Mesenchymal stem cell (in vitro differentiated cells and primary cell): ENCODE measurements around the gene ALAD.
A peak's percentile ranks its signal among the peaks of the same experiment; 100 is the strongest.

Experiments
- DNase-seq: peaks from one replicate; pipeline ENCODE4 v3.0.0-alpha.2; 2013
- H2AFZ ChIP-seq: one replicate; pipeline ENCODE4 v1.6.1; 2013; ENCODE audit warnings: low read depth, mild to moderate bottlenecking, control low read depth, inconsistent platforms, low read length, moderate library complexity
- H2AK5ac ChIP-seq: 2 replicates; pipeline ENCODE4 v1.6.1; 2013; ENCODE audit warnings: low read length, moderate library complexity, mild to moderate bottlenecking, inconsistent platforms; ENCODE audit not compliant: severe bottlenecking
- H2BK120ac ChIP-seq: one replicate; pipeline ENCODE4 v1.6.1; 2013; ENCODE audit warnings: low read depth, mild to moderate bottlenecking, inconsistent platforms, low read length, moderate library complexity
- H2BK12ac ChIP-seq, 2 experiments: one replicate each; pipeline ENCODE4 v1.6.1; 2013; ENCODE audit warnings: inconsistent platforms in 2 of 2, low read length in 2 of 2, mild to moderate bottlenecking in 2 of 2, moderate library complexity in 2 of 2, control low read depth in 1 of 2
- H2BK15ac ChIP-seq: one replicate; pipeline ENCODE4 v1.6.1; 2013; ENCODE audit warnings: mild to moderate bottlenecking, low read depth, inconsistent platforms; ENCODE audit not compliant: poor library complexity, severe bottlenecking
- H2BK5ac ChIP-seq: 2 replicates; pipeline ENCODE4 v1.6.1; 2013; ENCODE audit warnings: low read depth, mild to moderate bottlenecking, low read length, control low read depth, inconsistent platforms; ENCODE audit not compliant: poor library complexity, severe bottlenecking
- H3K14ac ChIP-seq, 2 experiments: one replicate each; pipeline ENCODE4 v1.6.1; 2013; ENCODE audit warnings: inconsistent platforms in 2 of 2, low read length in 2 of 2, control low read depth in 1 of 2, mild to moderate bottlenecking in 1 of 2, moderate library complexity in 1 of 2
- H3K18ac ChIP-seq, 2 experiments: one replicate each; pipeline ENCODE4 v1.6.1; 2013; ENCODE audit warnings: inconsistent platforms in 2 of 2, low read length in 2 of 2, control low read depth in 1 of 2, low read depth in 1 of 2, mild to moderate bottlenecking in 1 of 2
- H3K23ac ChIP-seq, 2 experiments: one replicate each; pipeline ENCODE4 v1.6.1; 2013; ENCODE audit warnings: inconsistent platforms in 2 of 2, low read length in 2 of 2, mild to moderate bottlenecking in 2 of 2, moderate library complexity in 2 of 2, control low read depth in 1 of 2
- H3K27ac ChIP-seq: 2 replicates; pipeline ENCODE4 v1.5.1; 2013; ENCODE audit warnings: mild to moderate bottlenecking, moderate library complexity, low read length, control low read depth, inconsistent platforms; ENCODE audit not compliant: poor library complexity, severe bottlenecking
- H3K27me3 ChIP-seq, 2 experiments: 2 replicates each; pipeline versions ENCODE4 v1.6.1 to v1.7.0; 2013; ENCODE audit warnings: low read length in 2 of 2, mild to moderate bottlenecking in 2 of 2, moderate library complexity in 2 of 2, control low read depth in 1 of 2, inconsistent platforms in 1 of 2; ENCODE audit not compliant: control insufficient read depth in 1 of 2, insufficient read depth in 1 of 2
- H3K36me3 ChIP-seq, 2 experiments: 2 replicates each; pipeline versions ENCODE4 v1.6.1 to v1.7.0; 2013; ENCODE audit warnings: low read length in 2 of 2, control low read depth in 1 of 2, inconsistent platforms in 1 of 2, low read depth in 1 of 2, mild to moderate bottlenecking in 1 of 2; ENCODE audit not compliant: insufficient read depth in 2 of 2, control insufficient read depth in 1 of 2
- H3K4ac ChIP-seq, 2 experiments: one replicate each; pipeline ENCODE4 v1.6.1; 2013; ENCODE audit warnings: inconsistent platforms in 2 of 2, low read length in 2 of 2, mild to moderate bottlenecking in 2 of 2, moderate library complexity in 2 of 2, control low read depth in 1 of 2, low read depth in 1 of 2
- H3K4me1 ChIP-seq: 2 replicates; pipeline ENCODE4 v1.6.1; 2013; ENCODE audit warnings: low read depth, low read length, control low read depth; ENCODE audit not compliant: control insufficient read depth, insufficient read depth
- H3K4me2 ChIP-seq: 2 replicates; pipeline ENCODE4 v1.6.1; 2013; ENCODE audit warnings: low read length, mild to moderate bottlenecking, inconsistent platforms; ENCODE audit not compliant: poor library complexity, severe bottlenecking
- H3K4me3 ChIP-seq, 2 experiments: 2 replicates each; pipeline versions ENCODE4 v1.5.1 to v1.7.0; 2013; ENCODE audit warnings: low read length in 2 of 2, mild to moderate bottlenecking in 2 of 2, control low read depth in 1 of 2, low read depth in 1 of 2; ENCODE audit not compliant: insufficient read depth in 1 of 2
- H3K79me1 ChIP-seq: replicated peaks from 2 replicates; pipeline ENCODE4 v1.6.1; 2013; ENCODE audit warnings: mild to moderate bottlenecking, control low read depth, low read length, inconsistent platforms; ENCODE audit not compliant: poor library complexity, severe bottlenecking
- H3K9ac ChIP-seq: 2 replicates; pipeline ENCODE4 v1.7.0; 2013; ENCODE audit warnings: mild to moderate bottlenecking, low read length, moderate library complexity
- H3K9me3 ChIP-seq: 2 replicates; pipeline ENCODE4 v1.7.0; 2013; ENCODE audit warnings: mild to moderate bottlenecking, low read length; ENCODE audit not compliant: control insufficient read depth
- H4K8ac ChIP-seq: one replicate; pipeline ENCODE4 v1.6.1; 2013; ENCODE audit warnings: inconsistent platforms, mild to moderate bottlenecking, low read length, moderate library complexity
- H4K91ac ChIP-seq: one replicate; pipeline ENCODE4 v1.6.1; 2013; ENCODE audit warnings: mild to moderate bottlenecking, low read length, inconsistent platforms
- WGBS: methylation state at CpG from one replicate; pipeline ENCODE4 v1.1.7; 2013; ENCODE audit warnings: mixed read lengths; 5-methylcytosine and 5-hydroxymethylcytosine counted together

Gene ALAD

GRCh38 chr9:113427629-113428028, 26.5 kb upstream of the ALAD start:
- Histone ChIP-seq H3K4me2 (no peak overlapping the region), H3K14ac (no peak overlapping the region), H3K36me3 (no peaks in the 10 kb centered on the region), H3K4me1 (no peaks in the 10 kb centered on the region), H3K4ac (no peak overlapping the region), H3K27ac (no peak overlapping the region), H2BK120ac (no peak overlapping the region), H2BK15ac (no peak overlapping the region), H4K91ac (no peak overlapping the region), H3K4me3 (no peak overlapping the region), H3K23ac (no peak overlapping the region), H3K9me3 (no peaks in the 10 kb centered on the region), H2BK12ac (no peak overlapping the region), H2AFZ (no peak overlapping the region), H3K18ac (no peak overlapping the region), H4K8ac (no peak overlapping the region), H3K79me1 (no peaks in the 10 kb centered on the region), H3K9ac (no peak overlapping the region), H3K27me3 (peaks cover 5 to 7% of the 10 kb centered on the region in 2 experiments), H2AK5ac (no peak overlapping the region), H2BK5ac (no peak overlapping the region)
- peak; percentile 78 for DNase-seq
- WGBS, result 68% methylated on average over 1 of the region's 2 CpGs

DNA sequence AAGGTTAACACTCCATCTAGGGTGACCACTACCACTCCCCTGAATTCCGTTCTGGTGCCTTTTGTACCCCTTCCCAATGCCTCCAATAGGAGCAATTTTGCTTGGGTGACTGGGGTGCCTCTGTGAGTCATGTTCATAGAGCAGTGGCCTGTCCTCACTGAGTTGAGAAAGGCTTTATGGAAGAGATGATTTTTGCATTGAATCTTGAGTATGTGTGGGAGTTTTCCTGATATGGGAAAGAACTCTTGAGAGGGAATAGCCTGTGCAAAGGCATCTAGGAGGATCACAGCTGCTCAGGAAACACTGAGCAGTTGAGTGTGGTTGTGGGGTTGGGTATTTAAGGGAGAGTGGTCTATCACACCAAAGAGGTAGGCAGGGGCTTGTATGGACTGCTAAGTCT, 25.6 kb upstream of the ALAD start:
- WGBS, result no CpG with 5 or more reads among the region's 1 CpG
- Histone ChIP-seq H3K79me1 (no peaks in the 10 kb centered on the region), H3K27ac (no peak overlapping the region), H3K4me2 (no peak overlapping the region), H3K9me3 (no peaks in the 10 kb centered on the region), H2AFZ (no peak overlapping the region), H4K91ac (no peak overlapping the region), H4K8ac (no peak overlapping the region), H3K27me3 (peaks cover 5 to 7% of the 10 kb centered on the region in 2 experiments), H2BK12ac (no peak overlapping the region), H3K36me3 (no peaks in the 10 kb centered on the region), H2BK120ac (no peak overlapping the region), H2BK5ac (no peak overlapping the region), H3K14ac (no peak overlapping the region), H3K23ac (no peak overlapping the region), H3K18ac (no peak overlapping the region), H3K4me3 (no peak overlapping the region), H2AK5ac (no peak overlapping the region), H3K4ac (no peak overlapping the region), H2BK15ac (no peak overlapping the region), H3K9ac (no peak overlapping the region), H3K4me1 (no peaks in the 10 kb centered on the region)
- DNase-seq, result no peak

DNA sequence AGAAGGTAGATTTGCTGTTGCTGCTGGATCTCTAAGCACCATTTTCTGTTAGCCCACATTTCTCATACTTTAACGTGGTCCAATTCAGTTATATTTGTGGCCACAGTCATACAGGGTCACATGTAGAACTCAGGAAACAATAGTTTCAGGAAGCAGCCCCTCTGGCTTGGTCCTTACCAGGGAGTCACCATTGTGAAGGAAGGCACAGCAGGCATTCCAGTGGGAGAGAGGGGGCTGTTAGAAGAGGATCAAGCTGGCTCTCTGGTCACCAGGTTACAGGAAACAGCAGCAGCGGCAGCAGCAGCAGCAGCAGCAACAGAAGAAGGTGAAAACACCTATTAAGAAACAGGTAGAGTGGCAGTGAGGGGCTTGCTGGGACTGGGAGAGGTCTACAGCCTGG, 24.0 kb upstream of the ALAD start:
- peak overlapping the region; percentile 34 for H4K91ac ChIP-seq
- H3K18ac ChIP-seq, result peak overlapping the region in 1 of 2 experiments; percentile 70
- H4K8ac ChIP-seq, result no peak overlapping the region
- 79% methylated on average over 2 of the region's 2 CpGs for WGBS
- H3K4me1 ChIP-seq, result no peaks in the 10 kb centered on the region
- peaks cover 5 to 7% of the 10 kb centered on the region in 2 experiments for H3K27me3 ChIP-seq
- no peak overlapping the region for H2BK120ac ChIP-seq
- no peaks in the 10 kb centered on the region for H3K79me1 ChIP-seq
- H3K27ac ChIP-seq, result no peak overlapping the region
- no peaks in the 10 kb centered on the region for H3K9me3 ChIP-seq
- H3K4ac ChIP-seq, result no peak overlapping the region
- no peak overlapping the region for H3K9ac ChIP-seq
- H3K4me3 ChIP-seq, result no peak overlapping the region
- H3K14ac ChIP-seq, result no peak overlapping the region
- H2BK12ac ChIP-seq, result no peak overlapping the region
- DNase-seq, result no peak
- no peak overlapping the region for H2AFZ ChIP-seq
- H3K23ac ChIP-seq, result no peak overlapping the region
- no peaks in the 10 kb centered on the region for H3K36me3 ChIP-seq
- no peak overlapping the region for H2BK5ac ChIP-seq
- H2BK15ac ChIP-seq, result no peak overlapping the region
- no peak overlapping the region for H3K4me2 ChIP-seq
- no peak overlapping the region for H2AK5ac ChIP-seq

- no peaks in the 10 kb centered on the region for H3K9me3 ChIP-seq
- no peaks in the 10 kb centered on the region for H3K4me1 ChIP-seq
- no peak overlapping the region for H3K4me3 ChIP-seq
- H2BK15ac ChIP-seq, result no peak overlapping the region
- no peak overlapping the region for H3K14ac ChIP-seq
- H2BK5ac ChIP-seq, result no peak overlapping the region
- no peak overlapping the region for H3K27ac ChIP-seq
- H4K91ac ChIP-seq, result no peak overlapping the region
- H3K9ac ChIP-seq, result no peak overlapping the region
- no peak overlapping the region for H3K23ac ChIP-seq
- H3K27me3 ChIP-seq, result peaks cover 5 to 7% of the 10 kb centered on the region in 2 experiments
- no peak overlapping the region for H2AFZ ChIP-seq
- H2AK5ac ChIP-seq, result no peak overlapping the region
- no peaks in the 10 kb centered on the region for H3K36me3 ChIP-seq
- peak overlapping the region in 1 of 2 experiments; percentile 45 for H3K18ac ChIP-seq
- peak; percentile 69 for DNase-seq
- no peak overlapping the region for H3K4me2 ChIP-seq
- no peaks in the 10 kb centered on the region for H3K79me1 ChIP-seq
- no peak overlapping the region for H2BK12ac ChIP-seq
- 33% methylated on average over 2 of the region's 3 CpGs for WGBS
- H2BK120ac ChIP-seq, result peak overlapping the region; percentile 23
- peak overlapping the region; percentile 16 for H4K8ac ChIP-seq
- no peak overlapping the region for H3K4ac ChIP-seq
Measured at GRCh38 chr9:113421726-113422125, 20.6 kb upstream of the ALAD start.
